T-helper 9 cell (primary cell): ENCODE data around the gene IL36RN.

Source experiments
- DNase-seq: peaks from one replicate; pipeline ENCODE4 v3.0.0-alpha.2; 2020

Gene IL36RN

DNA sequence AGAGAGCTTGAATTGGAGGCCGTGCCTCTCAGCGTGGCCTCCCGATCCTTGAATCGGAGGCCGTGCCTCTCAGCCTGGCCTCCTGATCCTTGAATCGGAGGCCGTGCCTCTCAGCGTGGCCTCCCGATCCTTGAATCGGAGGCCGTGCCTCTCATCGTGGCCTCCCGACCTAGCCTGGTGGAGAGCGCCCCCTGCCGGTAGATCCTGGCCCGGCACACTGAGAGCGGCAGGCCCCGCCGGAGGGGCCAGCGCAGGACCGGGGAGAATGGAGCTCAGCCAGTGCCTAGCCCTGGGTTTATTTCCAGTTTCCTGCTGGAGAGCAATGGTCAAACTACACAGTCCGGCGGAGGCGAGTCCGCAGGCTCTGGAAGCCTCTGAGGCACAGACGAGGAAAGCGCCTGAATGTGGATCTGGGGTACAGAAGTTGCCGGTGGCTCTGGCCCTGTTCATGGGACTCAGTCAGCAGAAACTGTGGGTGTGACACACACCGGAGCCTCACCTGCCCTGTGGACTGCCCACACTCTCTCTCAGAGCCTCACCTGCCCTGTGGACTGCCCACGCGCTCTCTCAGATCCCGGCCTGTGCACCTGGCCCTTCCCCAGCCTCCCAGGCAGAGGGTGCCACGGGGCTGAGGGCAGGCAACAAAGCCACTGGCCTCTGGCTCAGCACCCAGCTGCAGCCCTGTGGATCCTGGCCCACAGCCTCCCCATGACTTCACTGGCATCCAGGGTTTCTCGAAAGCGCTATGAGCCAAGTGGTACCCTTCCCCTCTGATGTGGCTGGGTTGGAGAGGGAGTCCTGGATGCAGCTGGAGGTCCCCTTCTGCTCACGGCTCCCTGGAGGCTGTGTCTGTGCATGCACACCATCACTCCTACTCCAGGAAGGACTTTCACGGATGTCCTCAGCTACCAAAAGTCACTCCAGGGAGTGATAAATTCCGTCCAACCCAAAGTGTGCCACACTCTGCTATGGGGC lies 7.8 kb upstream of the IL36RN start:
- DNase-seq, result no peak

DNA sequence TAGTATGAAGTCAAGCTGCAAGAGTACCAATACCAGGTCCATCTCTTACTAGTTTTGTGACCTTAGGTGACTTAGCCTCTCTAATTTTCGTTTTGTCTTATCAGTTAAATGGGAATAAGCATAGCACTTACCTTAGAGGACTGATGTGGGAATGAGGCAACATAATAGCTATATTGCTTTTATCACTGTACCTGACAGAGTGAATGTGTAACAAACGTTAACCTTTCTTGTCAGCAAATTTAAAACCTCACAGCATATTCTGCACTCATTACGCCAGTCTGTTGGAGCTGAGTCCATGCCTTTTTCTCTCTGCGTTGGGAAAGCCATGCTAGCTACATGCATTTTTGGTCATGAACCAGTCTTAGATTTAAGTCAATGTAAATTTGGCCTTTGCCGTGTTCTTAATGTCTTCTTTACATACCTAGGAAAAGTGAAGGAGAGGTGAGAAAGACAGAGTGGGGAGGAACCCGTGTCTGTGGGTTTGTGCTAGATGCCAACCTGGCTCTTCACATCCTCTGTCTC lies 6.5 kb upstream of the IL36RN start, which contains the start of gene IL36B:
Gene IL36B, minus strand, starts transcription at position 472 of the 522 bp plus-strand sequence.
- DNase-seq, result no peak

DNA sequence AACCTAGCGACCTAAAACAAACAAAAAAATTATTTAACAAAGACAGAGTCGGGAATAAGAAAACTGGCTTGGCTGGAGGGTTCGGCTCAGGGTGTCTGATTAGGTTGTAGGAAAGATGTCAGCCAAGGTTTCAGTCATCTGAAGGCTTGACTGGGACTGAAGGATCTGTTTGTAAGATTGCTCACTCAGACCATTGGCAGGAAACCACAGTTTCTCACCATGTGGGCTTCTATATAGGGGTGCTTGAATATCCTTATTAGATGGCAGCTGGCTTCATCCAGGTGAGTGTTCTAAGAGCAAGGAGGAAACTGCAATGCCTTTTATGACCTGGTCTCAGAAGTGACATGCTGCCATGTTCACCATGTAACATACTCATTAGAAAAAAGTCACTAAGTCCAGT lies 5.3 kb upstream of the IL36RN start:
- DNase-seq, result no peak

DNA sequence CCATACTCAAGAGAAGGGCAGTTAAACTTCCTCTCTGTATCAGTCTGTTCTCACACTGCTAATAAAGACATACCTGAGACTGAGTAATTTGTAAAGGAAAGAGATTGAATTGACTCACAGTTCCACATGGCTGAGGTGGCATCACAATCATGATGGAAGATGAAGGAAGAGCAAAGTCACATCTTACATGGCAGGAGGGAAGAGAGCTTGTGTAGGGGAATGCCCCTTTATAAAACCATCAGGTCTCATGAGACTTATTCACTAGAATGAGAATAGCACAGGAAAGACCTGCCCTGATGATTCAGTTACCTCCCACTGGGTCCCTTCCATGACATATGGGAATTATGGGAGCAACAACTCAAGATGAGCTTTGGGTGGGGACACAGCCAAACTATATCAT lies 4.9 kb upstream of the IL36RN start:
- no peak for DNase-seq

DNA sequence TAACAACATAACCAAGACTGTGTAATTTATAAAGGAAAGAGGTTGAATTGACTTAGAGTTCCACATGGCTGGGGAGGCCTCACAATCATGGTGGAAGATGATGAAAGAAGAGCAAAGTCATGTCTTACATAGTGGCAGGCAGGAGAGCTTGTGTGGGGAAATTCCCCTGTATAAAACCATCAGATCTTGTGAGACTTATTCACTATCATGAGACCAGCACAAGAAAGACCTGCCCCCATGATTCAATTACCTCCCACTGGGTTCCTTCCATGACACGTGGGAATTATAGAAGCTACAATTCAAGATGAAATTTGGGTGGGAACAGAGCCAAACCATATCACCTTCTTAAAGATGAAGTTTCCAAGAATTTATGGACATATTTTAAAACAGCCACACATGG lies 2.5 kb upstream of the IL36RN start:
- no peak for DNase-seq

DNA sequence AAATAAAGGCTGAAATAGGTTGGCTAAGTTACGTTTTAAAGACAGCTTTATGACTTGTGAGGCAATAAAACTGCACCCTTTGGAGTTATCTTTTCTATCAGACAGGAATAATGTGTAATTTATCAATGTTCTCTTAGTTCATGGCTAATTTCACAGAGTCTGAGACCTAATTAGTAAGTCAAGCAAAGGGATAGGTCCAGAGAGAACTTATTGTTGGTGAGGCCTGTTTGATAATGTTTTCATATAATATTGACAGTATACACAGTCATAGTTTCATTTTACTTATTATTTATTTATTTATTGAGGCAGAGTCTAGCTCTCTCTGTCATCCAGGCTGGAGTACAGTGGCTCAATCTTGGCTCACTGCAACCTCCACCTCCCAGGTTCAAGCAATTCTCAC lies 1.9 kb upstream of the IL36RN start:
- DNase-seq, result no peak

DNA sequence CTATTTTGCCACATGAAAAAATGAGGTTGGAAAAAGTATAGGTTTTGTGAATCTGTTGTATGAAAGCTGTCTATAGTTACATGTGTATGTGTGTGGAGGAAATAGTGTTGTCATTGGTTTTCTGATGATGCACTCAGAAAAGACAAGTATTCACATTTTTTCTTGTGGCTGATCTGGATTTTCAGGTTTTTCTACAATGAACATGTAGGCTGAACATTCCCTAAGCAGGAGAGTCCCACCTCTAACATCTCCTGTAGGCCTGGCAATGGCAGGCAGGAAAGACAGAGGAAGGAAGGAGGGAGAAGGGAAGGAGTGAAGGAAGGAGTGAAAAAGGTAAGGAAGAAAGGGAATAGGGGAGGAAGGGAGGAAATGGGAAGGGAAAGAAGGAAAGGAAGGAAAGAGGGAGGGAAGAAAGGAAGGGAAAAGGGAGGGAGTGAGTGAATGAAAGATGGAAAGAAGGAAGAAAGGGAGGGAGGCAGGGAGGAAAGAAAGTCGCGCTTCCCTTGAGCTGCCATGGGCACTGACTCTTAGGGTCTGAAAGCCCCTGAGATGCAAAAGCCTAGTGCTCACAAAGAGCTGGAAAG lies 495 bp upstream of the IL36RN start:
- no peak for DNase-seq

DNA sequence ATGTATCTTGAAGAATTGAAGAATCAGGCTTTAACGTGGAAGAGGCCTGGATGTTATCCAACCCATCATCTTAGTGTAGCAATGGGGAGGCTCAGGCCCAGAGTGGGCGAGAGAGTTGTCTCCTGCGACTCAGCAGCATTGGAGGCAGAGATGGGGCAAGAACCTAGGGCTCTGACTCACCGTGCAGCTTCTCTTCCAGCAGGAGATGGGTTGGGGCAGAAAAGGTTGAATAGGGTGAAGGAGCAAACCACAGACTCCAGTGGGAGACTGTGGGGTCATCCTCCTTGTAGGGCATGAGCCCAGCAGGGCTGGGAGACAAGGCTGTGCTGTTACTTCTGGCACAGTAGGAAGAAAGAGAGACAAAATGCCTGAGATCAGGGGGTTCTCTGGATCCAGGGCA lies 1.4 kb downstream of the IL36RN start:
- no peak for DNase-seq

DNA sequence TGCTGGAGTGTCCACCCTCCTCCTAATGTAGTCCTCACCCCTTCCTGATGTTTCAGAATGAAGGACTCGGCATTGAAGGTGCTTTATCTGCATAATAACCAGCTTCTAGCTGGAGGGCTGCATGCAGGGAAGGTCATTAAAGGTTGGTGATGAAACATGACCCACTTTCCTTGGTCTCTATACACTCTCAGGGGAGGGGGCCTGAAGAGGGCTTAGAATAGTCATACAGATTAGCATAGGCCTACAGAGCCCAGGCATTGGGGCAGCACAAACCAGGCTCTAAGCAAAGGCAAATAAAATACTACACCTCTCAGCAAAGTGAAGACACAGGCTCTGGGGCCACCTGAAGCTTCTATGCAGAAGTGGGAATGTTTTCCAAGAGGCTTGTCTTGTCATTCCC lies 1.8 kb downstream of the IL36RN start:
- no peak for DNase-seq

DNA sequence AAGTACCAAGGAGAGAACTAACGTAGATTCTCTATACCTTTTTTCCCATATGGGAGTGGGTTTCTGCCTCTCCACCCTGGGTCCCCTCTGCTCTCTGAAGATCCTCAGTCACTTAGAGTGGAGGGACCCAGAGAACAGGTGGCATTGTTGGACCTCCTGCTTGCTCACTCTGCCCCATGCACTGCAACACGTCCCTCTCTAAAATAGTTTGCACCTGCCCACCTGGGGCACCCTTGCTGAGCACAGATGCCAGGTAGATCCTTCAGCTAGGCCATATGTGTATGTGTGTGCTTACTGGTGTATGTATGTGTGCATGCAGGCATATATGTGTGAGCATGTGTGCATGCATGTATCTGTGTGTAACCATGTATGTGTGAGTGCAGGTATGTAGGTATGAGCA lies 2.2 kb downstream of the IL36RN start:
- no peak for DNase-seq

DNA sequence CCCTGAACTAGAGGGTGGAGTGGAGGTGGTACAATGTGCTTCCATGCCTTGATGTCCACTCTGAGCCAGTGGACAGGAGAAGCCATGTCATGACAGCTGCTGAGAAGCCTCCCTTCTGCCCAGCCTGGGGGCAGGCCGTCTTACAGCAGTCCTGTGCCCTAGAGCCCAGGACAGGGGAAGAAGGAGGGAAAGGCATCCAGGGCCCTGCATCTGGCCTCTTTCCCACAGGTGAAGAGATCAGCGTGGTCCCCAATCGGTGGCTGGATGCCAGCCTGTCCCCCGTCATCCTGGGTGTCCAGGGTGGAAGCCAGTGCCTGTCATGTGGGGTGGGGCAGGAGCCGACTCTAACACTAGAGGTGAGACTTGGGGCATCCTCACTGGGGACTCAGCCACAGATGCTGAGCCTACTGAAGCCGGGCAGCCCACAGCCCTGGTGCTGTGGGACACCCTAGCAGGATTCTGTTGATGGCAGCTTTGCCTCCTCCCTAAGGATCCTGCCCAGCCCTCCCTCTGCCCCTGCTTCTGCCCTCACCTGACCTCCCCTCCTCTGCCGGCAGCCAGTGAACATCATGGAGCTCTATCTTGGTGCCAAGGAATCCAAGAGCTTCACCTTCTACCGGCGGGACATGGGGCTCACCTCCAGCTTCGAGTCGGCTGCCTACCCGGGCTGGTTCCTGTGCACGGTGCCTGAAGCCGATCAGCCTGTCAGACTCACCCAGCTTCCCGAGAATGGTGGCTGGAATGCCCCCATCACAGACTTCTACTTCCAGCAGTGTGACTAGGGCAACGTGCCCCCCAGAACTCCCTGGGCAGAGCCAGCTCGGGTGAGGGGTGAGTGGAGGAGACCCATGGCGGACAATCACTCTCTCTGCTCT lies 3.1 kb downstream of the IL36RN start:
- no peak for DNase-seq

DNA sequence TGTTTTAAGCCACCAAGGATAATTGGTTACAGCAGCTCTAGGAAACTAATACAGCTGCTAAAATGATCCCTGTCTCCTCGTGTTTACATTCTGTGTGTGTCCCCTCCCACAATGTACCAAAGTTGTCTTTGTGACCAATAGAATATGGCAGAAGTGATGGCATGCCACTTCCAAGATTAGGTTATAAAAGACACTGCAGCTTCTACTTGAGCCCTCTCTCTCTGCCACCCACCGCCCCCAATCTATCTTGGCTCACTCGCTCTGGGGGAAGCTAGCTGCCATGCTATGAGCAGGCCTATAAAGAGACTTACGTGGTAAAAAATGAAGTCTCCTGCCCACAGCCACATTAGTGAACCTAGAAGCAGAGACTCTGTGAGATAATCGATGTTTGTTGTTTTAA lies 5.3 kb downstream of the IL36RN start:
- no peak for DNase-seq

DNA sequence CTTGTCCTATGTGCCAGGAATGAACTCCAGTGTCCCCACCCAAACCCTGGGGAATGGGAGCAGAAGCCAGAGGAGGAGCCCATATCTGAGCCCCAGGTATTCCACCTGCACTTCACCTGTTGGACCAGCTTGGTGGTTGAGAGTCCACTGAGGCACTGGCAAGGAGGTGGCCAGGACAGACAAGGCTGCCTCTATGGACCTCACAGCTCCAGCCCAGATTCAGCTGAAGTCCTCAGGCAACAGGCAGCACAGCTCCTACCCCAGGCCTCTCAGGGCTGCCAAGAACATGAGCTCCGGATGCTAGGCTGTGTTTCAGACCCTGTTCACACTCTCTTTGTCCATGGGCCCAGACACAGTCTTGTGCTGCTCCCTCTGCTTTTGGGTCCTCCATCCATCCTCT lies 5.9 kb downstream of the IL36RN start:
- DNase-seq, result no peak

DNA sequence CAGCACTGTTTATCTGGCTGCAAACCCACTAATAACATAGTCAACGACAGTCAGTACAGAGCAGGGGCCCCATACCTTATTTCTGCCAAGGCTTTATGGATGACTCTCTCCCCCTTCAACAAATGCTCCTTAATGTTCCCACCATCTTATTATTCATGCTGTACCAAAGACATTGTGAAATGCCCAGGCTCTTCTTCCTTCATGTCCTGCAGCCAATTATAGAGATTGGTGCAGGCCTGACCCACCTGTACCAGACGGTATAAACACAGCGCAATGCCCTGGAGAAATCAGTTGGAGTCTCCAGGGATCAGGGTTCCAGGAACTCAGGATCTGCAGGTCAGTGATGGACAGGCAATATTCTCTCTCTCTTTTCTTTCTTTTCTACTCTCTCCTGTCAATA lies 8.7 kb downstream of the IL36RN start, which contains the start of gene IL1F10:
Gene IL1F10, plus strand, starts transcription at position 290 of the 400 bp plus-strand sequence. CDS start 4,769 bp downstream, outside the sequence.
- no peak for DNase-seq

DNA sequence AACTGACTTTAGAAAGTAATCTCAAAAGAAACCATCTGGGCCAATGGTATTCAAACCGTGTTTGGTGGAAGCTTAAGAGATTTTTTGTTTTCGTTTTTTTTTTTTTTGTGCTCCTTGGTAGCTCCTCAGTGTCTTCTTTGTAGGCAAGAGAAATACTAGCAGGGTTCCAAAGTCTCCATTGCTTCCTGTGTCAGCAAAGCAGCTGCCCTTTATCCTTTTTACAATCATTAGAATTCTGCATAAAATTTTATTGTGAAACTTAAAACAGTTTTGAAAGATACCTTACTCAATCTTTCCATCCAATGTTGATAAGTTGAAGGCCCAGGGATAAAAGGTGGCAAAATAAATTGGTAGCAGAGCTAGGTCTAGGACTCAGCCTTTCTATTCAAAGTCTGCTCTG lies 9.3 kb downstream of the IL36RN start:
- DNase-seq, result no peak

DNA sequence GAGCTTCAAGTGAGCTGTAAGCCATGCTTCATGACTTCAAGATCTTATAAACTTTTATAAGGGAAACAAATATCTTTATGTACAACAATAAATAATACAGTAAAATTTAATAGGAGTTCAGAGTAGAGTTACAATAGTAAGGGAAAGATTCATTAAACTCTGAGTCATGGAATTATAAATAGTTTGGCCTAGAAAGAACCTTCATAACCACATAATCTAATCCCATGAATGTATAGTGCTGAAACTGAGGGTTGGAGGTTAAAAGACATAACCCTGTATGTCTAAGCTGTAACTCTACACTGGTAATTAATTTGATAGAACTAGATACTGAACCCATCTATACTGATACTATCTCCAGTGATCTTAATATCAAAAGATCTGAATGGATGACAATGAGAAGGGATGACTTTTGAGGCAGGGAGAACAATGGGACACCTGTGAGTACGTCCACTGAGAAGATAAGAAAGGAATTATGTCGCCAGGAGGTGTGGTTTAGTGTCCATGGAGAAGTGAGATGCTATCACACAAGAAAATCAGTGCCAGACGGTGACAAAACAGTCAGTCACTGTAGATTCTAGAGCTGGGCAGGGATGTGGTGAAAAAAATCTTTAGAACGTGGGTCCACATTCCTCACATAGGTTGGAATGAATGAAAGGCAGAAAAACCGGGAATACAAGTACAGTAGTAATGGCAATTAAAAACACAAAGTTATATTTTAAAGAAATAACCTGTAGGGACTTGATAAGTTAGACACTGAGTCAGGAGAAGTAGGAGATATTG lies 9.9 kb downstream of the IL36RN start:
- no peak for DNase-seq

DNA sequence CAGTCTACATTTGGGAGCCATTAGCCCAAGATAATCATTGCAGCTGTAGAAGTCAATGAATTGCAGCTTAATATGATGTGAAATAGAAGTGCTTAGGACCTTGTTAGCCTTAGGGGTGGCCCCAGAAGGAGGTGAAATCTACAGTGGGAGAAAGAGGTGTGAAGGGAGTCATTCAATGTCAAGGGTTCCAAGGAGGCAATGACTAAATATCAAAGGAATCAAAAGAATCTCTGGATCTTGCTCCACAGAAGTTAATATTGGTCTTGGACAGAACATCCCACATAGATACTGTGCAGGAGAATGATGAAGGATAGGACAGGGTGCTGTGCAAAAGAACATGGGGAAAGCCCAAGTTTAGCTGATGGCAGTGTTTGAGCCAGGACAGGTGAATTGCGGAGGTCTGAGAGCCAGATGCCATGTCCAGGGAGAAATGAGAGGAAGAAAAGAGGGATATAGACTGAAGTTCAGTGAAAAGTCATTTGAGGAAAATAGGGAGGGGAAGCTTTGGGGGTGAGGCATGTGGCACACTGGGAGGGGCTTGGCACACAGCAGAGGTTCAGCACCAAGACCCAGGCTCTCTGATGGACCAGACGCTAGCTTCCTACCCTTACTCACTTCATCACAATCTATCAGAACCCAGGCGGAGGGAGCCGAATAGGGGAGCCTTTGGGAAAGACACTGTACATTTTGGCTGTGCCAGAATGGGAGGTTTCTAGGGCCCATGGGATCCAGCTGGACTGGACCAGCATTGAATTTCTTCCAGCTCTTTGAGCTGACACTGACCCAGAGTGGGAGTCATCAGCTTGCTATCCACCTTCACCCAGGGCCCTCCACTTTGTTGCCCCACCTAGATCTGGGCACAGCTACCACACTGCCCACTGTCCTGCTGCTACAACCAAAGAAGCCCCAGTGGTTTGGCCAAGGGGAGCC lies 10.9 kb downstream of the IL36RN start:
- no peak for DNase-seq

DNA sequence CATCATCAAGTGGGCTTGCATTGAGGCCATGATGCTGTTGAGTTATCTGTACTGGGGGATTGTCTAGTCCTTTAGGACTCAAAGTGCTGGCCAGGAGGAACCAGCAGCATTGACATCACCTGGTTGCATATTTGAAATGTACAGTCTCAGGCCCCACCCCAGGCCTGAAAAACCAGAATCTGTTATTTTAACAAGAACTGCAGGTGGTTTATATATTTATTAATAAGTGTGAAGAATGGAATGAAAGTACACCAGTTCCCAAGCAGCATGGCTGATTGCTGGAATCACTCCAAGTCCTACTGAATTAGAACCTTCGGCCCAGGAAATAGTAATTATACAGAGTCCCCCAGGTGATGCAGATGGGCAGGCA lies 11.6 kb downstream of the IL36RN start:
- DNase-seq, result no peak

DNA sequence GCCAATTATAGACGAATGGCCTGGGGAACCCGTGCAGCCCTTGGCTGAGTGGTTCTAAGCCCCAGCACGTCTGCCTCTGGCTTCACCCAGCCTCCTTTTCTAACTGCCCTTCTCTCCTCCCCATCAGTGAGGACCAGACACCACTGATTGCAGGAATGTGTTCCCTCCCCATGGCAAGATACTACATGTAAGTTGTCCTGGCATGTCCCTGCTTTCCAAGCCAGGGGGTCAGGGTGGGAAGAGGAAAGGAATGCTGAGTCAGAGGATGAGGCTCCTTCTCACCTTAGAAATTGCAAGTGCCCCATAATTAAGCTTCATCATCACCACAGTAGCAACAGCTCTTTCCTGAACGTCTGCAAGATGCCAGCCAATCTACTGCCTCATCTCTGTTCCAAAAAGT lies 13.6 kb downstream of the IL36RN start:
- DNase-seq, result no peak

DNA sequence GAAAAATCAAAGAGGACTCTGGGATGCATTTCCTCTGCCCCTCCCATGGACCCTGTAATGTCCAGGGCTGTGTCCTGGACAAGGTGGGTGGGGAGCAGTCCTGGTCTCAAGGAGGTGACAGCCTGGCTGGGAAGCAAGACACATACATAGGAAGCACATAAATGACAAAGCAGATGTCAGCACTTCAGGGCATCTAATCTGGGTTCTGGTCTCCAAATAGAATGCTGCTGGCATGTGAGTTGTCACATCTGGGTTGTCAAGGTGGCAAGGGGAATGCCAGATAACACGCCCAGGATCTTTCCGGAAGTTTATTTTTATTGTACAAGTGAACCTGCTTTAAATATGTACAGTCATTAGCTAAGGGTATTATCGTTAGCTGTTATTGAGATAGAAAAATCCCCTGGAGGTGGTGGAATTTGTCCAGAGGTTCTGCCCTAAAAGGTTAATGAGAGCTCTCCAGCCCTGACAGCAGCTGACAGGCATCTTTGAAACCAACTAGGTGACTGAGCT lies 14.4 kb downstream of the IL36RN start:
- DNase-seq, result no peak

DNA sequence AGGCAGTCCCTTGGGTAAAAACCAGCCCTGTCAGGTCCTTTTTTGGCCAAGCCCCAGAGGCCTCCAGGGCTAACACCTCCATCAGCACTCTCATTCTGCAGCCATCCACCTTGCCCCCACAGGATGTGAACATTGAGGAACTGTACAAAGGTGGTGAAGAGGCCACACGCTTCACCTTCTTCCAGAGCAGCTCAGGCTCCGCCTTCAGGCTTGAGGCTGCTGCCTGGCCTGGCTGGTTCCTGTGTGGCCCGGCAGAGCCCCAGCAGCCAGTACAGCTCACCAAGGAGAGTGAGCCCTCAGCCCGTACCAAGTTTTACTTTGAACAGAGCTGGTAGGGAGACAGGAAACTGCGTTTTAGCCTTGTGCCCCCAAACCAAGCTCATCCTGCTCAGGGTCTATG lies 16.0 kb downstream of the IL36RN start:
- no peak for DNase-seq
